ENCODE results near the gene SUV39H1.

The SUV39H1 gene

DNA sequence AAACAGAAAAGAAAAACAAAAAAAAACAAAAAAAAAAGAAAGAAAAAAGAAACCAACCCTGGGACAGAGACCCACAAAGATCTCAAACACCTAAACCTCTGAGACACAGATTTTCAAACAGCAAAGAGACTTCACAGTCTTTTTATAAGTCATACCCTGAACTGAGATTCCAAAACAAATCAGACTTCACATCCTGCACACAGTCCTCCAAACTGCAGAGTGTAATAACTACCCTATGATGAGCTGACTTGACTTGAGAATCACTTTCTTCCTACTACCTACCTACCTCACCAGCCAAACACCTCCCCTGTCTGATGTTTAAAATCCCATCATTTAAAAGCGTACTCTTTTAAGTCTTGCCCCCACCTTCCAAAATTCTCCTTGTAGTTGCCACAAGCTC lies 39.8 kb downstream of the SUV39H1 start:
- DNase-seq (ENCODE audit: low read depth), result peak; percentile 2
- peak overlapping the region; percentile 52 for H3K4me3 ChIP-seq (ENCODE audit: low read depth, low read length)
- no peak for TF ChIP-seq CTCF (IDR thresholded peaks at IDR 0.05; ENCODE audit: insufficient read depth, low read depth, low read length, missing control alignments)

DNA sequence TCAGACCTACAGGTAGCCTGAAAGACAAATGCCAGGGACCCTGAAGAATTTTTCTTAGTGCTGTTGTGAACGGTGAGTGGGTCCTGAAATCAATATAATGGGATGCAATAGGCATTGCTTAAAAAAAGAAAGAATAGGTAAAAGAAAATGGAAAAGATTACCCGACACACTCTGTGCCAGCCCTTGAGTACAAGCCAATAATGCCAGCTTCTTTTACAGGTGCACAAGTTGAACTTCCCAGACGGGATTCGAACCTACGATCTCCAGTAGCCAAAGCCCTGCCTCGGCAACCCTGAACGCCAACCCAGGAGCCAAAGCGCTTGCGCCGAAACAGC lies 40.3 kb downstream of the SUV39H1 start:
- peak overlapping the region; percentile 52 for H3K4me3 ChIP-seq (ENCODE audit: low read depth, low read length)
- DNase-seq (ENCODE audit: low read depth), result no peak
- no peak for TF ChIP-seq CTCF (IDR thresholded peaks at IDR 0.05; ENCODE audit: insufficient read depth, low read depth, low read length, missing control alignments)

GRCh38 chrX:48737213-48737938 lies 40.8 kb downstream of the SUV39H1 start:
- peak; percentile 98 for DNase-seq (ENCODE audit: low read depth)
- TF ChIP-seq CTCF (IDR thresholded peaks at IDR 0.05; ENCODE audit: insufficient read depth, low read depth, low read length, missing control alignments), result no peak
- peak overlapping the region; percentile 80 for H3K4me3 ChIP-seq (ENCODE audit: low read depth, low read length)

DNA sequence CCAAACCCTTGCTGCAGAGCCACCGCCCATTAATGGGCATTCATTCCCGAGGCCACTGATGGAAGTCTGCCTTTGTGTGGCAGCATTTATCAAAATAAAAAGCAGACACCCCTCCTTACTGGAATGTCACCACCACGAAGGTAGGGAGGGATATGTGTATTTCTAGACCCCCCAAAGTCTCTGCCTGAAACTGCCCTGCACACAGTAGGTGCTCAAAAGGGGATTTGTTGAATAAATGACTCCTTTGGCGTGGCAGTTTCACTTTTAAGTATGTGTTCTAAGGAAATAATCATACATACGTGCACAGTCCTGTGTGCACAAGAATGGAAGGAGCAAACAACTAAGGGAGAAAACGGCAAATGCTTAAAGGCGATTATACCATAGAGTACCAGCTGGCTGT lies 41.4 kb downstream of the SUV39H1 start:
- peak overlapping the region; percentile 80 for H3K4me3 ChIP-seq (ENCODE audit: low read depth, low read length)
- no peak for DNase-seq (ENCODE audit: low read depth)
- no peak for TF ChIP-seq CTCF (IDR thresholded peaks at IDR 0.05; ENCODE audit: insufficient read depth, low read depth, low read length, missing control alignments)

DNA sequence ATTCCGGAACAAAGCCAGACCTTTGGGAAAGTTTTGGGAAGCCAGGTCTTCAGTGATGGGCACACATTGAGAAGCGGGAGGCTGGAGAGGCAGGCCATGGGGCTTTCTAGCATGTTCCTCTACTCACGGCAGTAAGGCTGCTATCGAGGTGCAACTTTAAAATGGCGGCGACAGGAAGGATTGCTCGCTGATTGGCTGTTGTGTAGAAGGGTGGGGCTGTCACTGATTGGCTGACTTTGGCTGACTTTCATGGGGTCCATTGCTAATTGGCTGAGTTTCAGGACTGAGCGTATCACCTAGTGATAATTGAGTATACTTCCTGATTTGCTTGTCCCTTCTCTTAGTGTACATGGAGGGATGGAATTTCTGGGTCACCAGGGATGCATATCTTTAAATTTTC lies 45.3 kb downstream of the SUV39H1 start:
- TF ChIP-seq CTCF (IDR thresholded peaks at IDR 0.05; ENCODE audit: insufficient read depth, low read depth, low read length, missing control alignments), result no peak

DNA sequence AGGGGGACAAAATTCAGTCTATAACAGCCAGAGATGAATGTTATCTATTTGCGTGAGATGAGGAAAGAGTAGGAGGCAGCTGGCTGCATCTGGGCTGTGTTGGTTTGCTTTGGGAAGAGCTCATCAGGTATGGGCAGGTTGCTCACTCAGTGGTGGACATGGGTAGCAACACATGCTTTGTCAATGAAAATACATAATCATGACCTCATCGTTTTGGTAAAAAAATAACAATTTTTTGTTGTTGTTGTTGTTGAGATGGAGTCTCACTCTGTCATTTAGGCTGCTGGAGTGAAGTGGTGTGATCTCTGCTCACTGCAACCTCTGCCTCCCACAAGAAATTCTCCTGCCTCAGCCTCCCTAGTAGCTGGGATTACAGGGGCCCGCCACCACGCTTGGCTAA lies 48.7 kb downstream of the SUV39H1 start:
- DNase-seq (ENCODE audit: low read depth), result no peak
- no peak for TF ChIP-seq CTCF (IDR thresholded peaks at IDR 0.05; ENCODE audit: insufficient read depth, low read depth, low read length, missing control alignments)
- no peak overlapping the region for H3K4me3 ChIP-seq (ENCODE audit: low read depth, low read length)

More for the DNA sequence above, 45.3 kb downstream of the SUV39H1 start:
- DNase-seq (ENCODE audit: low read depth), result no peak
- no peak overlapping the region for H3K4me3 ChIP-seq (ENCODE audit: low read depth, low read length)

- no peak for TF ChIP-seq CTCF (IDR thresholded peaks at IDR 0.05; ENCODE audit: insufficient read depth, low read depth, low read length, missing control alignments)
- no peak for DNase-seq (ENCODE audit: low read depth)
- H3K4me3 ChIP-seq (ENCODE audit: low read depth, low read length), result no peak overlapping the region
Observed at GRCh38 chrX:48747415-48748016, 51.0 kb downstream of the SUV39H1 start.

All from GM12865 (cell line).